T-helper 22 cell (primary cell): ENCODE measurements around the gene METTL24.
"Not testable (repeated sequence)": the region's sequence is repeated elsewhere in the genome, so short reads cannot be mapped to it uniquely, and the experiment has no call there.

Experiments used
- DNase-seq: peaks from one replicate; pipeline ENCODE4 v3.0.0-alpha.2; 2020; ENCODE audit warnings: low read depth

Gene METTL24

GRCh38 chr6:110360676-110361075, 2.5 kb upstream of the METTL24 start:
- DNase-seq = no peak

- DNase-seq = no peak
Measured at GRCh38 chr6:110359556-110359955, 1.4 kb upstream of the METTL24 start.

- no peak for DNase-seq
Measured at GRCh38 chr6:110358553-110359160, 508 bp upstream of the METTL24 start.

- DNase-seq = no peak
Measured at GRCh38 chr6:110357298-110357663, 868 bp downstream of the METTL24 start.

- DNase-seq = no peak
Measured at GRCh38 chr6:110356778-110357177, 1.4 kb downstream of the METTL24 start.

- no peak for DNase-seq
Measured at GRCh38 chr6:110355727-110356126, 2.4 kb downstream of the METTL24 start.

GRCh38 chr6:110355022-110355421, 3.1 kb downstream of the METTL24 start:
- no peak for DNase-seq

- DNase-seq = no peak
Measured at GRCh38 chr6:110354153-110354552, 4.0 kb downstream of the METTL24 start.

- DNase-seq = no peak
Measured at GRCh38 chr6:110353457-110354001, 4.6 kb downstream of the METTL24 start.

- DNase-seq = no peak
Measured at GRCh38 chr6:110352563-110353262, 5.4 kb downstream of the METTL24 start.

- DNase-seq = no peak
Measured at GRCh38 chr6:110351986-110352385, 6.2 kb downstream of the METTL24 start.

GRCh38 chr6:110351546-110351945, 6.6 kb downstream of the METTL24 start:
- DNase-seq = no peak

GRCh38 chr6:110350593-110350992, 7.6 kb downstream of the METTL24 start:
- DNase-seq = not testable (repeated sequence)

GRCh38 chr6:110348961-110349690, 9.0 kb downstream of the METTL24 start:
- no peak for DNase-seq

- no peak for DNase-seq
Measured at GRCh38 chr6:110345025-110345424, 13.1 kb downstream of the METTL24 start.

- no peak for DNase-seq
Measured at GRCh38 chr6:110342759-110343158, 15.4 kb downstream of the METTL24 start.

- no peak for DNase-seq
Measured at GRCh38 chr6:110341663-110342596, 16.2 kb downstream of the METTL24 start.

GRCh38 chr6:110341067-110341466, 17.1 kb downstream of the METTL24 start:
- DNase-seq = no peak

- no peak for DNase-seq
Measured at GRCh38 chr6:110340392-110340965, 17.7 kb downstream of the METTL24 start.

- no peak for DNase-seq
Measured at GRCh38 chr6:110338820-110339470, 19.2 kb downstream of the METTL24 start.

GRCh38 chr6:110337486-110337885, 20.7 kb downstream of the METTL24 start:
- DNase-seq = no peak
